Activated T-cell treated with anti-CD3 and anti-CD28 coated beads, Interleukin-2, amount 50 U/mL, for 4 hours (primary cell): ENCODE measurements around the gene CNBP. TPM values are rescaled to one million over a fixed set of nuclear protein-coding genes. Genes with fewer than 3 reads are reported as not detected.

ENCODE experiments used
- total RNA-seq, 3 donors: library from RNA; stranded (reverse); gene quantifications; one replicate each; pipeline ENCODE4 v1.2.1, GENCODE V29; 2021

Gene CNBP
- total RNA-seq, 3 donors from 2014 or later, result 606 to 623 (median 610) TPM

Other genes starting within 250 kb of the CNBP start
- gene CFAP92, start 189.8 kb downstream of the CNBP start, total RNA-seq, result under 1 TPM in 1 of 3 donors, not detected in 2; 0.18 TPM
- under 1 TPM in 2 of 3 donors, not detected in 1; 0.26 to 0.35 TPM for gene EFCC1, start 182.6 kb downstream of the CNBP start, total RNA-seq
- gene GP9, start 123.1 kb downstream of the CNBP start, total RNA-seq, result not detected
- 10 to 100 TPM; 24.4 to 30.6 (median 25.0) TPM for gene RAB43, start 62.1 kb downstream of the CNBP start, total RNA-seq
- gene ISY1, start 22.8 kb downstream of the CNBP start, total RNA-seq, result 100 to 1,000 TPM in 1 of 3 donors, 10 to 100 TPM in 2; 93.1 to 101 (median 93.9) TPM
- gene COPG1, start 65.7 kb upstream of the CNBP start, total RNA-seq, result 100 to 1,000 TPM; 144 to 163 (median 151) TPM
- gene HMCES, start 95.0 kb upstream of the CNBP start, total RNA-seq, result 10 to 100 TPM; 62.3 to 74.9 (median 68.6) TPM
- under 1 TPM; 0.21 to 0.65 (median 0.33) TPM for gene EFCAB12, start 244.7 kb upstream of the CNBP start, total RNA-seq